Smooth muscle cell (in vitro differentiated cells): ENCODE measurements around the gene TMEM14B. TPM values are rescaled to one million over a fixed set of nuclear protein-coding genes. Genes with fewer than 3 reads are reported as not detected.
"Not testable (repeated sequence)": the region's sequence is repeated elsewhere in the genome, so short reads cannot be mapped to it uniquely, and the experiment has no call there.

Experiments
- DNase-seq: peaks from one replicate; lab custom pipeline; 2025; ENCODE audit not compliant: unreplicated experiment; lab: John Stamatoyannopoulos, UW
- H2AFZ ChIP-seq: fragments of 200-600 bp; sonication (generic); 2 replicates; pipeline ENCODE4 v1.6.0; 2016; ENCODE audit warnings: antibody characterized with exemption, low read depth, mild to moderate bottlenecking
- H3F3A ChIP-seq: fragments of 200-600 bp; sonication (generic); 2 replicates; pipeline ENCODE4 v1.6.0; 2017; ENCODE audit warnings: antibody characterized with exemption, low read depth
- H3K27ac ChIP-seq: fragments of 200-600 bp; sonication (generic); 2 replicates; pipeline ENCODE4 v1.5.1; 2016; ENCODE audit warnings: low read depth, mild to moderate bottlenecking
- H3K27me3 ChIP-seq: fragments of 200-600 bp; sonication (generic); 2 replicates; pipeline ENCODE4 v1.6.1; 2016; ENCODE audit warnings: low read depth, mild to moderate bottlenecking
- H3K36me3 ChIP-seq: fragments of 200-600 bp; sonication (generic); 2 replicates; pipeline ENCODE4 v1.5.1; 2016; ENCODE audit warnings: low read depth
- H3K4me1 ChIP-seq: fragments of 200-600 bp; sonication (generic); 2 replicates; pipeline ENCODE4 v1.5.1; 2016; ENCODE audit warnings: low read depth
- H3K4me2 ChIP-seq: fragments of 200-600 bp; sonication (generic); 2 replicates; pipeline ENCODE4 v1.6.0; 2016; ENCODE audit warnings: mild to moderate bottlenecking
- H3K4me3 ChIP-seq: fragments of 200-600 bp; sonication (generic); 2 replicates; pipeline ENCODE4 v1.5.1; 2016; ENCODE audit warnings: mild to moderate bottlenecking
- H3K79me2 ChIP-seq: fragments of 200-600 bp; sonication (generic); 2 replicates; pipeline ENCODE4 v1.6.0; 2016; ENCODE audit warnings: low read depth, mild to moderate bottlenecking
- H3K9ac ChIP-seq: fragments of 200-600 bp; sonication (generic); 2 replicates; pipeline ENCODE4 v1.6.0; 2016; ENCODE audit warnings: low read depth
- H3K9me3 ChIP-seq: fragments of 200-600 bp; sonication (generic); replicated peaks from 2 replicates; pipeline ENCODE4 v1.5.1; 2016; ENCODE audit warnings: low read depth
- H4K20me1 ChIP-seq: fragments of 200-600 bp; sonication (generic); 2 replicates; pipeline ENCODE4 v1.6.0; 2016; ENCODE audit warnings: low read depth
- CTCF ChIP-seq: fragments of 200-600 bp; sonication (generic); IDR thresholded peaks from 2 replicates; pipeline ENCODE4 v1.5.1; 2017; ENCODE audit warnings: borderline replicate concordance, mild to moderate bottlenecking, antibody characterized with exemption; ENCODE audit not compliant: insufficient read depth, poor library complexity, severe bottlenecking
- WGBS: methylation state at CpG from one replicate; pipeline ENCODE4 v1.1.7; 2016; ENCODE audit warnings: low lambda C conversion rate; 5-methylcytosine and 5-hydroxymethylcytosine counted together
- polyA plus RNA-seq: library from polyadenylated mRNA; unstranded; fragments of >200 nt; fragmentation: Nextera tagmentation; extraction: Ambion mirVana; gene quantifications from 2 replicates; pipeline ENCODE4 v1.2.1, GENCODE V29; 2016
- total RNA-seq: library from RNA; depleted of rRNA; stranded (reverse); fragments of >200 nt; gene quantifications from 2 replicates; pipeline ENCODE4 v1.2.3, GENCODE V29; 2014

Gene TMEM14B
- total and polyA plus RNA-seq, 2 experiments from 2014 or later, result 72.2 to 95.4 TPM

GRCh38 chr6:10740061-10740460 lies 7.5 kb upstream of the TMEM14B start:
- no peaks in the 10 kb centered on the region for H4K20me1 ChIP-seq
- no peak for DNase-seq
- peaks cover 3% of the 10 kb centered on the region for H3K4me1 ChIP-seq
- no peak for TF ChIP-seq CTCF
- no peak overlapping the region for H3K9ac ChIP-seq
- H3K4me3 ChIP-seq, result no peak overlapping the region
- no peak overlapping the region for H3K4me2 ChIP-seq
- no peaks in the 10 kb centered on the region for H3K36me3 ChIP-seq
- no peaks in the 10 kb centered on the region for H3K27me3 ChIP-seq
- H3K9me3 ChIP-seq, result no peaks in the 10 kb centered on the region
- no peaks in the 10 kb centered on the region for H3K79me2 ChIP-seq
- no peak overlapping the region for H2AFZ ChIP-seq
- H3K27ac ChIP-seq, result no peak overlapping the region
- H3F3A ChIP-seq, result no peaks in the 10 kb centered on the region

- not testable (repeated sequence) for H3F3A ChIP-seq, H3K79me2 ChIP-seq, H3K27me3 ChIP-seq, H3K9ac ChIP-seq, H3K4me1 ChIP-seq, H4K20me1 ChIP-seq, H3K4me3 ChIP-seq, H3K36me3 ChIP-seq, H3K4me2 ChIP-seq, DNase-seq, H3K27ac ChIP-seq, H2AFZ ChIP-seq, H3K9me3 ChIP-seq
- WGBS, result 93% methylated on average over 4 of the region's 4 CpGs
Observed at GRCh38 chr6:10741643-10742042, 6.0 kb upstream of the TMEM14B start.

GRCh38 chr6:10742251-10742650 lies 5.4 kb upstream of the TMEM14B start:
- Histone ChIP-seq H3K27ac (no peak overlapping the region), H3K4me2 (no peak overlapping the region), H3F3A (peaks cover 3% of the 10 kb centered on the region), H4K20me1 (no peaks in the 10 kb centered on the region), H3K36me3 (no peaks in the 10 kb centered on the region), H3K79me2 (no peaks in the 10 kb centered on the region), H3K9me3 (no peaks in the 10 kb centered on the region), H3K4me3 (no peak overlapping the region), H3K4me1 (peaks cover 10% of the 10 kb centered on the region), H3K9ac (no peak overlapping the region), H3K27me3 (no peaks in the 10 kb centered on the region), H2AFZ (no peak overlapping the region)
- no peak for TF ChIP-seq CTCF
- 99% methylated on average over 12 of the region's 12 CpGs for WGBS
- DNase-seq, result no peak

GRCh38 chr6:10743515-10743914 lies 4.1 kb upstream of the TMEM14B start:
- no peak overlapping the region for H3K4me2 ChIP-seq
- no peak for DNase-seq
- H4K20me1 ChIP-seq, result no peaks in the 10 kb centered on the region
- H2AFZ ChIP-seq, result no peak overlapping the region
- no peaks in the 10 kb centered on the region for H3K9me3 ChIP-seq
- no peaks in the 10 kb centered on the region for H3K36me3 ChIP-seq
- no peak overlapping the region for H3K27ac ChIP-seq
- TF ChIP-seq CTCF, result no peak
- H3K79me2 ChIP-seq, result peaks cover 8% of the 10 kb centered on the region
- H3K4me3 ChIP-seq, result no peak overlapping the region
- H3K4me1 ChIP-seq, result peaks cover 14% of the 10 kb centered on the region
- H3F3A ChIP-seq, result peaks cover 3% of the 10 kb centered on the region
- H3K9ac ChIP-seq, result no peak overlapping the region
- H3K27me3 ChIP-seq, result no peaks in the 10 kb centered on the region
- WGBS, result 89% methylated on average over 6 of the region's 6 CpGs
